HepG2 (cell line): ENCODE measurements around the gene SEC31B. TPM values are rescaled to one million over a fixed set of nuclear protein-coding genes. Genes with fewer than 3 reads are reported as not detected.
A peak's percentile ranks its signal among the peaks of the same experiment; 100 is the strongest.

ENCODE experiments used
- ARNT ChIP-seq: fragments of 450-650 bp; IDR thresholded peaks from 2 replicates; pipeline ENCODE4 v1.6.1; 2017
- CBX2 ChIP-seq, 2 experiments: fragments of 200-600 bp in 1 of 2; sonication (generic); formaldehyde crosslinking in 1 of 2; IDR thresholded peaks; 2 replicates each; pipeline versions ENCODE4 v1.7.0 to v1.8.1; 2018 to 2022; ENCODE audit warnings: low read depth in 2 of 2, low read length in 1 of 2, mild to moderate bottlenecking in 1 of 2, missing genetic modification reagents in 1 of 2
- TBX2 ChIP-seq: sonication (generic); formaldehyde crosslinking; IDR thresholded peaks from 2 replicates; pipeline ENCODE4 v1.5.0; 2020; ENCODE audit warnings: missing genetic modification reagents, mild to moderate bottlenecking, borderline replicate concordance
- polyA plus RNA-seq, 8 experiments: library from polyadenylated mRNA; depleted of rRNA in 3 of 8; stranded (reverse) in 7 of 8; unstranded in 1 of 8; fragments of >200 nt; fragmentation: Illumina TruSeq in 4 of 8; extraction: Trizol in 4 of 8; gene quantifications; 2 replicates each; pipeline versions ENCODE4 v1.2.1 to v1.2.3, GENCODE V29; 2011 to 2016; ENCODE audit warnings: low read depth in 4 of 8, missing spikeins in 1 of 8, mixed read lengths in 1 of 8; ENCODE audit not compliant: insufficient read depth in 1 of 8
- total RNA-seq, 5 experiments: library from RNA; depleted of rRNA; stranded (reverse); fragments of >200 nt; fragmentation: Illumina TruSeq; extraction: Trizol; gene quantifications; 2 replicates each; pipeline ENCODE4 v1.2.3, GENCODE V29; 2016; ENCODE audit warnings: low read depth in 1 of 5
- TF ChIP-seq, protein P1 (sequence below): sonication (generic); formaldehyde crosslinking; IDR thresholded peaks from 2 replicates; pipeline ENCODE4 v1.5.1; 2020; ENCODE audit warnings: missing genetic modification reagents, mild to moderate bottlenecking, borderline replicate concordance
- TF ChIP-seq, protein P2 (sequence below): sonication (generic); formaldehyde crosslinking; IDR thresholded peaks from 2 replicates; pipeline ENCODE4 v1.4.0; 2020; ENCODE audit warnings: missing genetic modification reagents, mild to moderate bottlenecking, borderline replicate concordance
- TF ChIP-seq, protein P3 (sequence below): sonication (generic); formaldehyde crosslinking; IDR thresholded peaks from 2 replicates; pipeline ENCODE4 v1.5.0; 2020; ENCODE audit warnings: mild to moderate bottlenecking, missing genetic modification reagents, borderline replicate concordance
- TF ChIP-seq, protein P4 (sequence below): IDR thresholded peaks from 2 replicates; pipeline ENCODE4 v1.6.1; 2016; ENCODE audit warnings: missing compliant biosample characterization, missing genetic modification reagents, borderline replicate concordance
- TF ChIP-seq, protein P5 (sequence below): sonication (generic); formaldehyde crosslinking; IDR thresholded peaks from 2 replicates; pipeline ENCODE4 v1.4.0; 2020; ENCODE audit warnings: missing genetic modification reagents
- TF ChIP-seq, protein P6 (sequence below): sonication (generic); formaldehyde crosslinking; IDR thresholded peaks from 2 replicates; pipeline ENCODE4 v1.4.0; 2020; ENCODE audit warnings: missing genetic modification reagents

The SEC31B gene
- total and polyA plus RNA-seq, 2 of the 13 experiments (the other 11 are each of a cell fraction or from before 2014, with no cell fraction given): 2.0 to 8.3 TPM

DNA sequence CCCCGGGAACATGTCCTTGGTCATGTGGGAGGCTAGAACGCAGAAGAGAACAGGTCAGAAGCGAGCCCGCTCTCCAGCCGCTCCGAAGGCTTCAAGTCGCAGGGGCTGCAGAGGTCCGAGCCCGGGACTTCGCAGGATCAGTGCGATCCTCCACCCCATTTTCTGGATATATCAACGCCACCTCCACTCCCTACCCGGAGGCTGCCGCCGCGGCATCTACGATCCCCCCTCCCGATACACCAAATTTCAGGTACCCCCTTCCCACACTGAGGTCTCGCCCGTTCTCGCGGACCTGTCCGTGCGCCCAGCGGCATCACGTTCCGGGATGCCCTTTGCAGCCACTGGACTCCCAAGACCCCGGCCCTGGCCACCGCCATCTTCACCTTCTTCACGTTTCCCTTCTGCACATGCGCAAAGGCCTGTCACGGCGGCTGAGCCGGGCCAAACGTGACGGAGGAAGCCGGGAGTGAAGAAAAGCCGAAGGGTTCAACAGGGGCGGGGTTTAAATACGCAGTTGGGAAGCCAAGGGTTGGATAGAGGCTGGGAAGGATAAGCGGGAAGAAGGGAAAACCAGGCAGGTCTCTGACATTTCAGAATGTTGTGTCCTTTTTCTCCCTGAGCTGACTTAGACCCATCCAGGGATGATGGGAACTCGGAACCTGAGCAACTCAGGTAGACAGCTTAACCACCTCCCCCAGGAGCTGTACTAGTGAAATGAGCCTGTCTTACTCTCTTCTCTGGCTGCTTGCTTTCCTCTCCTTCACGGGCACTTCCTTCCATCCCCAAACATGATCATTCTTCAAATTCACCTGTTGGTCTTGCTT is 10.0 kb upstream of the SEC31B start, which contains the start of gene NDUFB8 (continued):
- TF ChIP-seq, protein P1, sequence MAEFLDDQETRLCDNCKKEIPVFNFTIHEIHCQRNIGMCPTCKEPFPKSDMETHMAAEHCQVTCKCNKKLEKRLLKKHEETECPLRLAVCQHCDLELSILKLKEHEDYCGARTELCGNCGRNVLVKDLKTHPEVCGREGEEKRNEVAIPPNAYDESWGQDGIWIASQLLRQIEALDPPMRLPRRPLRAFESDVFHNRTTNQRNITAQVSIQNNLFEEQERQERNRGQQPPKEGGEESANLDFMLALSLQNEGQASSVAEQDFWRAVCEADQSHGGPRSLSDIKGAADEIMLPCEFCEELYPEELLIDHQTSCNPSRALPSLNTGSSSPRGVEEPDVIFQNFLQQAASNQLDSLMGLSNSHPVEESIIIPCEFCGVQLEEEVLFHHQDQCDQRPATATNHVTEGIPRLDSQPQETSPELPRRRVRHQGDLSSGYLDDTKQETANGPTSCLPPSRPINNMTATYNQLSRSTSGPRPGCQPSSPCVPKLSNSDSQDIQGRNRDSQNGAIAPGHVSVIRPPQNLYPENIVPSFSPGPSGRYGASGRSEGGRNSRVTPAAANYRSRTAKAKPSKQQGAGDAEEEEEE (CRISPR knock-in tag): no peak
- TF ChIP-seq, protein P2, sequence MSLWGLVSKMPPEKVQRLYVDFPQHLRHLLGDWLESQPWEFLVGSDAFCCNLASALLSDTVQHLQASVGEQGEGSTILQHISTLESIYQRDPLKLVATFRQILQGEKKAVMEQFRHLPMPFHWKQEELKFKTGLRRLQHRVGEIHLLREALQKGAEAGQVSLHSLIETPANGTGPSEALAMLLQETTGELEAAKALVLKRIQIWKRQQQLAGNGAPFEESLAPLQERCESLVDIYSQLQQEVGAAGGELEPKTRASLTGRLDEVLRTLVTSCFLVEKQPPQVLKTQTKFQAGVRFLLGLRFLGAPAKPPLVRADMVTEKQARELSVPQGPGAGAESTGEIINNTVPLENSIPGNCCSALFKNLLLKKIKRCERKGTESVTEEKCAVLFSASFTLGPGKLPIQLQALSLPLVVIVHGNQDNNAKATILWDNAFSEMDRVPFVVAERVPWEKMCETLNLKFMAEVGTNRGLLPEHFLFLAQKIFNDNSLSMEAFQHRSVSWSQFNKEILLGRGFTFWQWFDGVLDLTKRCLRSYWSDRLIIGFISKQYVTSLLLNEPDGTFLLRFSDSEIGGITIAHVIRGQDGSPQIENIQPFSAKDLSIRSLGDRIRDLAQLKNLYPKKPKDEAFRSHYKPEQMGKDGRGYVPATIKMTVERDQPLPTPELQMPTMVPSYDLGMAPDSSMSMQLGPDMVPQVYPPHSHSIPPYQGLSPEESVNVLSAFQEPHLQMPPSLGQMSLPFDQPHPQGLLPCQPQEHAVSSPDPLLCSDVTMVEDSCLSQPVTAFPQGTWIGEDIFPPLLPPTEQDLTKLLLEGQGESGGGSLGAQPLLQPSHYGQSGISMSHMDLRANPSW (CRISPR knock-in tag): no peak
- TF ChIP-seq TBX2 (CRISPR knock-in tag) (peak; percentile 69; the same call in 1 of the 2 replicates), ARNT (no peak), CBX2 (IDR thresholded peaks at IDR 0.05; ENCODE audit: low read depth, low read length) (no peak), CBX2 (CRISPR knock-in tag; IDR thresholded peaks at IDR 0.05; ENCODE audit: low read depth) (no peak)
- TF ChIP-seq, protein P3, sequence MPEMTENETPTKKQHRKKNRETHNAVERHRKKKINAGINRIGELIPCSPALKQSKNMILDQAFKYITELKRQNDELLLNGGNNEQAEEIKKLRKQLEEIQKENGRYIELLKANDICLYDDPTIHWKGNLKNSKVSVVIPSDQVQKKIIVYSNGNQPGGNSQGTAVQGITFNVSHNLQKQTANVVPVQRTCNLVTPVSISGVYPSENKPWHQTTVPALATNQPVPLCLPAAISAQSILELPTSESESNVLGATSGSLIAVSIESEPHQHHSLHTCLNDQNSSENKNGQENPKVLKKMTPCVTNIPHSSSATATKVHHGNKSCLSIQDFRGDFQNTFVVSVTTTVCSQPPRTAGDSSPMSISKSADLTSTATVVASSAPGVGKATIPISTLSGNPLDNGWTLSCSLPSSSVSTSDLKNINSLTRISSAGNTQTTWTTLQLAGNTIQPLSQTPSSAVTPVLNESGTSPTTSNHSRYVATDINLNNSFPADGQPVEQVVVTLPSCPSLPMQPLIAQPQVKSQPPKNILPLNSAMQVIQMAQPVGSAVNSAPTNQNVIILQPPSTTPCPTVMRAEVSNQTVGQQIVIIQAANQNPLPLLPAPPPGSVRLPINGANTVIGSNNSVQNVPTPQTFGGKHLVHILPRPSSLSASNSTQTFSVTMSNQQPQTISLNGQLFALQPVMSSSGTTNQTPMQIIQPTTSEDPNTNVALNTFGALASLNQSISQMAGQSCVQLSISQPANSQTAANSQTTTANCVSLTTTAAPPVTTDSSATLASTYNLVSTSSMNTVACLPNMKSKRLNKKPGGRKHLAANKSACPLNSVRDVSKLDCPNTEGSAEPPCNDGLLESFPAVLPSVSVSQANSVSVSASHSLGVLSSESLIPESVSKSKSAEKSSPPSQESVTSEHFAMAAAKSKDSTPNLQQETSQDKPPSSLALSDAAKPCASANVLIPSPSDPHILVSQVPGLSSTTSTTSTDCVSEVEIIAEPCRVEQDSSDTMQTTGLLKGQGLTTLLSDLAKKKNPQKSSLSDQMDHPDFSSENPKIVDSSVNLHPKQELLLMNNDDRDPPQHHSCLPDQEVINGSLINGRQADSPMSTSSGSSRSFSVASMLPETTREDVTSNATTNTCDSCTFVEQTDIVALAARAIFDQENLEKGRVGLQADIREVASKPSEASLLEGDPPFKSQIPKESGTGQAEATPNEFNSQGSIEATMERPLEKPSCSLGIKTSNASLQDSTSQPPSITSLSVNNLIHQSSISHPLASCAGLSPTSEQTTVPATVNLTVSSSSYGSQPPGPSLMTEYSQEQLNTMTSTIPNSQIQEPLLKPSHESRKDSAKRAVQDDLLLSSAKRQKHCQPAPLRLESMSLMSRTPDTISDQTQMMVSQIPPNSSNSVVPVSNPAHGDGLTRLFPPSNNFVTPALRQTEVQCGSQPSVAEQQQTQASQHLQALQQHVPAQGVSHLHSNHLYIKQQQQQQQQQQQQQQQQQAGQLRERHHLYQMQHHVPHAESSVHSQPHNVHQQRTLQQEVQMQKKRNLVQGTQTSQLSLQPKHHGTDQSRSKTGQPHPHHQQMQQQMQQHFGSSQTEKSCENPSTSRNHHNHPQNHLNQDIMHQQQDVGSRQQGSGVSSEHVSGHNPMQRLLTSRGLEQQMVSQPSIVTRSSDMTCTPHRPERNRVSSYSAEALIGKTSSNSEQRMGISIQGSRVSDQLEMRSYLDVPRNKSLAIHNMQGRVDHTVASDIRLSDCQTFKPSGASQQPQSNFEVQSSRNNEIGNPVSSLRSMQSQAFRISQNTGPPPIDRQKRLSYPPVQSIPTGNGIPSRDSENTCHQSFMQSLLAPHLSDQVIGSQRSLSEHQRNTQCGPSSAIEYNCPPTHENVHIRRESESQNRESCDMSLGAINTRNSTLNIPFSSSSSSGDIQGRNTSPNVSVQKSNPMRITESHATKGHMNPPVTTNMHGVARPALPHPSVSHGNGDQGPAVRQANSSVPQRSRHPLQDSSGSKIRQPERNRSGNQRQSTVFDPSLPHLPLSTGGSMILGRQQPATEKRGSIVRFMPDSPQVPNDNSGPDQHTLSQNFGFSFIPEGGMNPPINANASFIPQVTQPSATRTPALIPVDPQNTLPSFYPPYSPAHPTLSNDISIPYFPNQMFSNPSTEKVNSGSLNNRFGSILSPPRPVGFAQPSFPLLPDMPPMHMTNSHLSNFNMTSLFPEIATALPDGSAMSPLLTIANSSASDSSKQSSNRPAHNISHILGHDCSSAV (CRISPR knock-in tag): no peak
- TF ChIP-seq, protein P4, sequence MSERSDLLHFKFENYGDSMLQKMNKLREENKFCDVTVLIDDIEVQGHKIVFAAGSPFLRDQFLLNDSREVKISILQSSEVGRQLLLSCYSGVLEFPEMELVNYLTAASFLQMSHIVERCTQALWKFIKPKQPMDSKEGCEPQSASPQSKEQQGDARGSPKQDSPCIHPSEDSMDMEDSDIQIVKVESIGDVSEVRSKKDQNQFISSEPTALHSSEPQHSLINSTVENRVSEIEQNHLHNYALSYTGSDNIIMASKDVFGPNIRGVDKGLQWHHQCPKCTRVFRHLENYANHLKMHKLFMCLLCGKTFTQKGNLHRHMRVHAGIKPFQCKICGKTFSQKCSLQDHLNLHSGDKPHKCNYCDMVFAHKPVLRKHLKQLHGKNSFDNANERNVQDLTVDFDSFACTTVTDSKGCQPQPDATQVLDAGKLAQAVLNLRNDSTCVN: no peak
- TF ChIP-seq, protein P5, sequence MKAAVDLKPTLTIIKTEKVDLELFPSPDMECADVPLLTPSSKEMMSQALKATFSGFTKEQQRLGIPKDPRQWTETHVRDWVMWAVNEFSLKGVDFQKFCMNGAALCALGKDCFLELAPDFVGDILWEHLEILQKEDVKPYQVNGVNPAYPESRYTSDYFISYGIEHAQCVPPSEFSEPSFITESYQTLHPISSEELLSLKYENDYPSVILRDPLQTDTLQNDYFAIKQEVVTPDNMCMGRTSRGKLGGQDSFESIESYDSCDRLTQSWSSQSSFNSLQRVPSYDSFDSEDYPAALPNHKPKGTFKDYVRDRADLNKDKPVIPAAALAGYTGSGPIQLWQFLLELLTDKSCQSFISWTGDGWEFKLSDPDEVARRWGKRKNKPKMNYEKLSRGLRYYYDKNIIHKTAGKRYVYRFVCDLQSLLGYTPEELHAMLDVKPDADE: no peak
- TF ChIP-seq, protein P6, sequence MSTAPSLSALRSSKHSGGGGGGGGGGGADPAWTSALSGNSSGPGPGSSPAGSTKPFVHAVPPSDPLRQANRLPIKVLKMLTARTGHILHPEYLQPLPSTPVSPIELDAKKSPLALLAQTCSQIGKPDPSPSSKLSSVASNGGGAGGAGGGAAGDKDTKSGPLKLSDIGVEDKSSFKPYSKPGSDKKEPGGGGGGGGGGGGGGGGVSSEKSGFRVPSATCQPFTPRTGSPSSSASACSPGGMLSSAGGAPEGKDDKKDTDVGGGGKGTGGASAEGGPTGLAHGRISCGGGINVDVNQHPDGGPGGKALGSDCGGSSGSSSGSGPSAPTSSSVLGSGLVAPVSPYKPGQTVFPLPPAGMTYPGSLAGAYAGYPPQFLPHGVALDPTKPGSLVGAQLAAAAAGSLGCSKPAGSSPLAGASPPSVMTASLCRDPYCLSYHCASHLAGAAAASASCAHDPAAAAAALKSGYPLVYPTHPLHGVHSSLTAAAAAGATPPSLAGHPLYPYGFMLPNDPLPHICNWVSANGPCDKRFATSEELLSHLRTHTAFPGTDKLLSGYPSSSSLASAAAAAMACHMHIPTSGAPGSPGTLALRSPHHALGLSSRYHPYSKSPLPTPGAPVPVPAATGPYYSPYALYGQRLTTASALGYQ: peak; percentile 55; the same call in 1 of the 2 replicates
